HG03354 (cell line): ENCODE results near the gene ADARB2.
A peak's percentile ranks its signal among the peaks of the same experiment; 100 is the strongest.
"Not testable (repeated sequence)": the region's sequence is repeated elsewhere in the genome, so short reads cannot be mapped to it uniquely, and the experiment has no call there.

ENCODE experiments used
- ATAC-seq: cut with Tn5 transposase; IDR thresholded peaks from one replicate; pipeline ENCODE4 v1.9.1; 2021; ENCODE audit warnings: mild to moderate bottlenecking; ENCODE audit not compliant: unreplicated experiment, poor library complexity, severe bottlenecking

ADARB2 gene

DNA sequence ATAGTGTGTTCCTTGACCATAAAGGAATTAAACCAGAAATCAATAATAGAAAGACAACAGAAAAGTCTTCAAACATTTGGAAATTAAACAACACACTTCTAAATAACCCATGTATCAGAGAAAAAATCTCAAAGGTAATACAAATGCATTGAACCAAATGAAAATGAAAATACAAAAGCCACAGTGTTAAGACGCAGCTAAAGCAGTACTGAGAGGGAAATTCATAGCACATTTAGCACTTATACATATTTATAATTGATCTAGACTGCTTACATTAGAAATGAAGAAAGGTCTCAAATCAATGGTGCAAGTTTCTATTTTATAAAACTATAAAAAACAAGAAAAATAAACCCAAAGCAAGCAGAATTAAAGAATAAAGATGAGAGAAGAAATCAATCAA is 306.1 kb downstream of the ADARB2 start:
- ATAC-seq = no peak

DNA sequence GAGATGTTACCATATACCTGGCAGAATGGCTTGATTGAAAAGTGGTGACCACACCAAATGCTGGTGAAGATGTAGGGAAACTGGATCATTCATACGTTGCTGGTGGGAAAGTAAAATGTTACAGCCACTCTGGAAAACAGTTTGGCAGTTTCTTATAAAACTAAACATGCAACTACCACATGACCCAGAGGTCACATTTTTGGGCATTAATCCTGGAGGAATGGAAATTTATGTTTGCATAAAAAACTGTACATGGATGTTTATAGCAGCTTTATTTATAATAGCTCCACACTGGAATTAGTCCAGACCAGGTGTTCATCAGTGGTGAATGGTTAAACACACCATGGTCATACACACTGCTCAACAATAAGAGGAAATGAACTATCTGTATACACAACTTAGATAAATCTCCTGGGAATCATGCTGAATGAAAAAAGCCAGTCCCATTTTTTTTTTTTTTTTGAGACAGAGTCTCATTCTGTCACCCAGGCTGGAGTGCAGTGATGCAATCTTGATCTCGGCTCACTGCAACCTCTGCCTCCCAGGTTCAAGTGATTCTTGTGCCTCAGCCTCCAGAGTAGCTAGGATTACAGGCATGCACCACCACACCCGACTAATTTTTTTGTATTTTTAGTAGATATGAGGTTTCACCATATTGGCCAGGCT is 309.7 kb downstream of the ADARB2 start:
- not testable (repeated sequence) for ATAC-seq

DNA sequence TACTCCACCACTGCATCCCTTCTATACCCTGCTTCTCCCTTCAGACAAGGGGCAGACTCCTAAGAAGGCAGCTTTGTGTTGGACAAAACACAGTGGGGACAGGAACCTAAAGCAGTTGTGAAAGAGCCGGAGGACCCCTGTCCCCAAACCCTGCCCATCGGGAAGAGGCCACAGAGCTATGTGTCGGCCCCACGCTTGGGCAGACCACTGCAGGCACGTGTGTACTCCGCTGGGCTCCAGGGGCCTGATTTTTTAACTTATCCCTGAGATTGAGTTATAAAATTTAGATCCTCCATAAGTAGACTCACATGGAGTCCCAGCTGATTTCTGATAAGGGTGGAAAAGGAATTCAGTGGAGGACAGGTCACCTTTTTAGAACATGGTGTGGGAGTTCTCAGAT is 310.5 kb downstream of the ADARB2 start:
- no peak for ATAC-seq

DNA sequence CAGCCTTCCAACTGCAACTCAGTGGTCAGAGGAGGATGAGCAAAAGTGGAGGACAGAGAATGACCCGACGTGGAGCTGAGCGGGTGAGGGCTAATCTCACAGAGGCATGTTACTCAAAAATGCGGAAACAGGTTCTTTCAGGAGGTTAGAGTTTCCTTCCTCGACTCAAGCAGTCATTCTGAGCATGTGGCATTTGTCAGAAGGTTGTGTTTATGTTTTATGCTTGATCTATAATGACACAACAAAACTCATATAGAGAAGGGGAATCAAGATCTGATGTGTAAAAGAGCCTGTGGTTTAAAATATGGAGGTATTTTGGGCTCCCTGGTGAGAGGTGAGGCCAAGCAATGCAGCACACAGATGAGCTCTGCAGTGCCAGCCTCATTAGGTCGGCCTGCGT is 311.4 kb downstream of the ADARB2 start:
- peak; percentile 60 for ATAC-seq

DNA sequence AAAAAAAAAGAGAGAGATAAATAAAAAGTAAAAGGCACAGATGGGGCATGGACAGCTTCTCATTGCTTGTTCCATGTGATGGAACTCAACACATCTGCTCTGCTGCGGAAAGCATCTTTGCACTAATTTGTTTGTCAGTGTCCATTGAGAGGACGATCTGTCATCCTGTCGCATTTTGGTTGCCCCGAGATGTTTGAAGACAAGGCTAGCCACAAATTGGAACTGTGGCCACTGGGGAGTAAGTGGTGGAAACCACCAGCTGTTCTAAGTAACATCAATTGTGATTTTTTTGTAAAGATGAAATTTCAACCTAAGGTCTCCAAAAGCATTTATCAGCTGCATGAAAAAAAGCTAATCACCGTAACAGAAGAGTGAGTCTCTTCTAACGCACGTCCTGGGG is 312.7 kb downstream of the ADARB2 start:
- no peak for ATAC-seq

DNA sequence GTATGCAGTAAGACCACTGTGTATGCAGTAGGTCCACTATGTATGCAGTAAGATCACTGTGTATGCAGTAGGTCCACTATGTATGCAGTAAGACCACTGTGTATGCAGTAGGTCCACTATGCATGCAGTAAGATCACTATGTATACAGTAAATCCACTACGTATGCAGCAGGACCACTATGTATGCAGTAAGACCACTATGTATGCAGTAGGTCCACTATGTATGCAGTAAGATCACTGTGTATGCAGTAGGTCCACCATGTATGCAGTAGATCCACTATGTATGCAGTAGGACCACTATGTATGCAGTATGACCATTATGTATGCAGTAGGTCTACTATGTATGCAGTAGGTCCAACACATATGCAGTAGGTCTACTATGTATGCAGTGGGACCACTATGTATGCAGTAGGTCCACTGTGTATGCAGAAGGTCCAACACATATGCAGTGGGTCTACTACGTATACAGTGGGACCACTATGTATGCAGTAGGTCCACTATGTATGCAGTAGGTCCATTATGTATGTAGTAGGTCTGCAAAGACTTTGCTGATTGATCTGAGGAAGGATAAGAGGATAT is 313.6 kb downstream of the ADARB2 start:
- ATAC-seq = no peak

DNA sequence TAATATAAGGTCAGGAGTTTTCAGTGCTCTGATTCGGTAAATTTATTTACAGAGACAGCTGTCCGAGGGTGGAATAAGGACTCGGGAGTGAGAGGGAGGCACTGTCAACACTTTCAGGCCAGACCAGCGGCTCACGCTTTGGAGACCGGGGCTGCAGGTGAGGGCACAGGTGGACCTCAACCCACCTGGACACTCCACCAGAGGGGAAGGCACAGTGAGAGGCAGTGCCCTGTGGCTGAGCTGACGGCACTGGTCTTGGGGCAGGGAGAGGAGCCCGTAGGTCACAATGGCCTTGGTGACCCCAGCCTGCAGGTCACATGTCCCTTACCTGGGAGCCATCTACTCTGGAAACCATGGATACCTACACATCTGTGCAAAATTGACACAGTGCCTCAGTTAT is 315.1 kb downstream of the ADARB2 start:
- no peak for ATAC-seq

DNA sequence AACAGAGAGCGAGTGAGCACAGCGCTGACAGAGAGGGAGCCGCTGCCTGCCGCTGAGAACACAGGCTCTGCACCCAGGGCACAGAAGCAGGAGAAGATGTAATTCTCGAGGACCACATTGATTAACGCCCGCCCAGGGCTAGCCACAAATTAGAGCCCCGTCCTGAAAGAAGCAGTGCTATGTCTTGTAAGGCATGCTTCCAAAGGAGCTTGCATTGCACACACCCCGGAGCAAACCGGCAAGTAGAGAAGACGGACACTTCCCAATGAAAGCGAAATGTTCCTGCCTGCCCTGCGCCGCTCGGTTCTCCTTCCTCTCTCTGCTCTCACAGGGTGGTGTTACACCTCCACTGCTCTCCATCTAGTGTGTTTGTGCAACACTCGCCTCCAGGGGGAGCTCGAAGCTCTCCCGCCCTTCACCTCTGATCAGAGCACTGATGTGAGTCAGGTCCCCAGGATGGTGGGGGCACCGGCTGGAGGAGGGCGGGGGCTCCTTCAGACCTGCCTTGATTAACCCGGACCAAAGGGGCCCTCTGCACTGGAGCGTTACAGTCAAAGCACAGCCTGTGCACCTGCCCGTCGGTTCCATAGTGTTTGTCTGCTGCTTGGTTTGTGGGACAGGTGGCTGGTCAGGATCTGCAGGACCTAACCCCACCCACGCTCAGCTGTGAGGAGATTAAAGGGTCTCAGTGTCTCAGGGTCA is 316.5 kb downstream of the ADARB2 start:
- peak; percentile 93 for ATAC-seq

DNA sequence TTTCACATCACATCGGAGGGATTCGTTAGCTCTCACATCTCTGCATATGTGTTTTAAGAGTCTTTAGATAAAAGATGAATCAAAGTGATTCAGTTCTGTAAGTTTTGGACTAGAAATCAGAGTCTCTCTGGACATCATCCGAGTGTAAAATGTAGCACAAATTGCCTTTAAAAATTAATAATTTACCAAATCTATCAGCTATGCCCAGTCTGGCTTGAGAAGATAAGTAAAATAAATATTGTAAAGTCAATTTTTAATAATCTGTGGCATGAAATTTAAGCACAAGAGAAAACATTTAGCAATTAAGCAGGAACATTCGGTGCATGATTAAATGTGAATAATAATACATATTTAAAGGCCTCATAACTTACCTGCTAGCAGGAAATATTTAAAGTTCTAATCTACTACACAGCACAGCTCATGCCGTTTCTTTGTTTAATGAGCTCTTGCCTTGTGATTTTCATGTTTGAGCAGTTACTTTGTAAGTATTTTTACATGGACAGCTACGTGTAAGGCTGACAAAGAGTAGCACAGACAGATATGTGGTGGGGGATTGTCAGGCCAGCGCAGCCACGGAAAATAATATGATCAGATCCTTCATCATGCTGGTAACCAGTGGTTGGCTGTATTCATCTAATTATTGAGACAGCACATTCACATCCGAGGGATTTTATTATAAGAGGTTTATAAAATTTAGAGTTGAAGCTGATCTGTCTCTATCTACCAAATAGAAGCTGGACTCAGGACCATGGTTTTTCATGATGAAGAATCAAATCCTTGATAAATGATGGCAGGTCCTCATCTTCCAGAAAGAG is 317.3 kb downstream of the ADARB2 start:
- no peak for ATAC-seq

DNA sequence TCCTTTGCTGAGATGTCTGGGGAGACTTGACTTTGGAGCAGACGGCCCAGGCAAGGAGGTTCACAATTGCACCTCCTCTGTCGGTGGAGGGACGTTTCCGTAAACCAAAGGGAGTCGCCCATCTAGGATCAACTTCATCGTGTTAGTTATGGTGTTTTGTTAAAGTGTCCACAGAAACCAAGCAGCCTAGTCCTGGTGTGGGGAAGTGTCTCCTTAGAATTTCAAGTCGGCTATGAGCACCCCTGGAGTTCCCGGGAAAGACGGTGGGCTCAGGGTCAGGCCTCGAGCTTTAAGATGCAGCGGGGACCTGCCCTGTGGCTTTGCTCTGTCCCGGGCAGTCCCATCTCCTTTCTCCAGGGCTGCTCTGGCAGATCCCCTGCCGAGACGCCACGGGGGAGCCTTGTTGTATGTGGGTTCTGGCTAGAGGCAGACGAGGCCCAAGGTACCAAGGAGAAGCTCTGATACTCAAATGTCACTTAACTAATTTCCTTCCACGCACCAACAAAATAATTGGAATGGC is 319.2 kb downstream of the ADARB2 start:
- ATAC-seq = no peak

DNA sequence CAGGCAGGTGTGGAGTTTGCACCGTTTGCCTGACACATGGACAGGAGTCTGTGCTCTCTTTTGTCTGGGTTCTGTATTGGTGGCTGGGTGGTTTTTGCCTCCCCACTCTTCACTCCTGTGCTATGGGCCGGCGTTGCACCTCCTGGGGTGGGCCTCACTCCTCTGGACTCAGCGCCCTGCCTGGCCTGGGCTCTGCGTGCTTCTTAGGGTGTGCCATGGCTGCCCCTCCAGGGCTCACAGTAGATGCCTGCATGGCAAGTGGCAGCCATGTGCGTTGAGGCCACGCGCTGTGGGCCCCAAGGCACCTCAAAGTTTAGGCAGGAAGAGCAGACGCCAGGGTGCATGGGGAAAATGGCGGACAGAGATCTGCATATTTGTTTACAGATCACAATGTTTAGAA is 319.8 kb downstream of the ADARB2 start:
- no peak for ATAC-seq

DNA sequence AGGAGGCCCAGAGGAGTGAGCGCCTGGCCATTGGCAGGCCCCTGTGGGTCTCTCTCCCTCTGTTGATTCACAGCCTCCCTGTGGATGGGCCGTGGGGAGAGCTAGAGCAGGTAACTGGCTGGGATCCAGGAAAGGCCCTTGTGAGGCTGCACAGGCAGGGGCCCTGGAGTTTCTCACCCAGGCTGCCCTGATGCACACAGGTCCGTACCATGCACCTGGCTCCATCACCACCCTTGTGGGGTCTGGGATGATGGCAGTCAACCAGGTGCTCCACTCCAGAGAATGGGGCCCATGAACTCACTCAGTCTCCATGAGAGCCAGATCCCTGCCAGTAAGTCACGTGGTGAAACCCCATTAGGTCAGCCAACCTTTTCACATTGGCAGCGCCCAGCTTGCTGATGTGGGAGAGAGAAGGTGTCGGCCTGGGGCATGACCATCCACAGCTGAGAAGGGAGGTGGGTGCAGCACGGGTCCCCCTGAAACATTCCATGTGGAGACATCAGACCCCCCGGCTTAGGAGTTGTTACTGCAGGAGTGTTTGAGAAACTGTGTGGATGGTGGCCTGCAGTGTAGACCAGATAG is 320.8 kb downstream of the ADARB2 start:
- ATAC-seq = no peak

DNA sequence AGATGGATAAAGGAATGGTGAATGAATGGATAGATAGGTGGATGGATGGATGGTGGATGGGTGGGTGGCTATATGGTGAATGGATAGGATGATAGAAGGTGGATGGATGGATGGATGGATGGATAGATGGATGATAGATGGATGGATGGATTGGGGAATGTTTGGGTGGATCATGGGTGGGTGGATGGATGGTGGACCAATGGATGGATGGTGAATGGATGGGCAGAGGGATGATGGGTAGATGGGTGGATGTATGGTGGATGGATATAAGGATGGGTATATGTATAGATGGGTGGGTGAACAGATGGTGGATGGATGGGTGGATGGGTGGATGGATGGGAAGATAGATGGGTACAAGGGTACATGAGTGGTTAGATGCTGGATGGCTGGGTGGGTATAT is 322.4 kb downstream of the ADARB2 start:
- ATAC-seq = no peak

DNA sequence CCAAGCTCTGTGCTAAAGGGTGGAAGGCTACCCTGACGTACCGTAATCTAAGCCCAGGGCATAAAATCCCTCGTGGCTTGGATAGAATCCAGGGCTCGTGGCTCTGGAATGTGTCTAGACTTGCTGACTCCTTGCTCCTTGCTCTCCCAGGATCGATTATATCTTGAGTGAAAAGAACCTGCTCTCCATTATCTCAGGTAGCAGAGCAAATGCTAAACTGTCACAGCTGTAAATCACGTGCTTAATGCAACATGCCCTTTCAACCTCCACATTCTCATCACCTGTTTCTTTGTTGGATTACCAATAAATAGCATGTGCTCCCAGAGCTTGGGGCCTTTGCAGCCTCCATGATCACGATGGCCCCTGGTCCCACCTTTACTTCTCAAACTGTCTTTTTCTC is 323.0 kb downstream of the ADARB2 start:
- not testable (repeated sequence) for ATAC-seq

DNA sequence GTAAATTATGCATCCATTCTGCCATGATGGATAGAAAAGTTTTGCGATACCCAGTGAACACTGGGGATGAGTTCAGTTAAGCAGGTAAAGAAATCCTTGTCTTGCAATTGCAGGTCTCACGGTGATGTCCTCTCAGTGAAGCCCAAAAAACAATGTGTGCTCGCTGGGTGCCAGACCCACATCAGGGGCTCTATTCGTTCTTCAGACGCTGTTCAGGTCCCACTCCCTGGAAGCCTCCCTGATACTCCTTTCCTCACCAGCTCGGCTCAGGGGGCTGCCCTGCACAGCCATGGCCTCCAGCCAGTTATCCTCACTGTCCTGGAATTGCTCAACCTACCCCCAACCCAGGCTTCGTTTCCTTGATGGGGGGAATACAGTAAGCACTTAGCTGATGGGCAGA is 323.5 kb downstream of the ADARB2 start:
- no peak for ATAC-seq

DNA sequence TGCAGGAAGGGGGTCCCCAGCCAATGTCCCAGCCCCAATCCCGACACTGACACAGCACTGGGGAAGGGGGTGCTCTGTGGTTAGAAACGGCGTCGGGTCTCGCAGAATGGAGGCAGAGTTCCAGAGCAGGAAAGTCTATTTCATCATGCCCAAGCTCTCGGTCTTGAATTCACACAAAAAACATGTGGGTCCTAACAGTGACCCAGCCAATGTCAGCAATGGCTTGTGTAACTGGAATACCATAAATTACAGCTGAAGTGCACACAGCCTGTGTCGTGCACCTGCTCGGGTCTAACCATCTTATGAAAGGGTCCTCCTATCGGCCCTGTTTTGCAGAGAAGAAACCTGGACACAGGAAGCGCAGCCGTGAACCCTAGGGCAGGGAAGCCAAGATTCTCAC is 324.1 kb downstream of the ADARB2 start:
- ATAC-seq = no peak

DNA sequence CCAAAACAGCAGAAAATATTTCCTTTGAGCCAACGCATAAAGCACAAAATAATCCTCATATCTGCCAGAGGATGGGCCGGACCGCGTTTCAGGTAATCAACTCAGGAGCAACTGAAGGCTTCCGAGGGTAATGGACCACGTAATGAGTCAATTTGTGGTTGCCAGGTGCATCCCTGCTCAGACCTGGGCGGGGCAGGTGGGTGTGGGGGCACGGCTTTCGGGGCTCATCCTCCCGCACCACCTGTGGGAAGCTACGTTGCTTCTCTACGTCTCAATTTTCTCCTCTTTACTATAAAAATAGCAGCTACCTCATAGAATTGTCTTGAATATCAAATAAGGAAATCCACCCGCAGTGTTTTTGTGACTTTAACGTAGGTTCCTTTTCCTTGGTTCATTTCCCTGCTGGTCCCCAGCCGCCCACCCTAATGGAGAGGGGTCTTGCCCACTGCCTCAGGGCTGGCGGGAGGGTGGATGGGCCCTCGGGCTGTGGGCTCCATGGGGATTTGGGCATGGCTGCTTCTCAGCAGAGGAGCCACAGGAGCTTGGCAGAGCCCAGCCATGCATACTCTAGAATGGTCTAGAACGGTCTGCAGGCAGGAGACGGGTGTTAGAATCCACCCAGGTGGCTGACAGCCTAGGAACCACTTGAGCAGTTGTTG is 324.7 kb downstream of the ADARB2 start:
- ATAC-seq = no peak

DNA sequence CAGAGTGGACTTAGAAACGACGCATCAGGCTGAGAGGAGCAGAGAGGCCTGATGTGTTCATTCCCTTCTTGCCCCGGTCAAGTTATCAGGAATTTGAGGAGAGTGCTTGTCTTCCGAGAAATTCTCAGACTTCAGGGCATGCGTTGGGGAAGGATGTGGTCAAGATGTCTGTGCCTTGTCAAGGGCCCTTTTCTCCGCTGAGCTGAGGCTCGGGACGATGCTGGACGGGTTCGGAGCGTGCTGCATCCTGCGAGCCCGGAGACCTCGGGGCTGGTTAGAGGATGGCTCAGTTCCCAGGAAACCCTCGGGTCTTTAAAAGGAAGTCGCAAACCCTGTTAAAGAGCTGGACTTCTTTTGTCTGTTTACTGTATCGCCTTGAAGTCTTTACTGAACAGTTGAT is 325.4 kb downstream of the ADARB2 start:
- no peak for ATAC-seq

DNA sequence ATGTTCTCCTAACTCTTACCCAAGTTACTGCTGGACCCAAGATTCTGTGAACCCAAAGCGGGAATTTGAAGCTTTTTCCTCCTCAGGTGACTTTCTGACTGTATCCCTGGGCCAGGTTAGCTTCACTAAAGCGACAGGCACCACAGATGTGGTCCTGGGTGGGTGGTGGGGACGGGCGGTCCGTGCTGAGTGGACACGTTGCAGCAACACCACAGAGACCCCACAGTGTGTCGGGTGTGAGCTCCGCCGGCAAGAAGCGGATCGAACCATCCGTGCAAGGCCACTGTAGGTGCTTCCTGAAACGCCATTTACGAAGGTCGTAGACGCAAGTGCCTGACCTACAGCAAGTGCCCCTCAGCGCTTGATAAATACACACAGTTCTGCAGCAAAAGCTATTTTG is 325.9 kb downstream of the ADARB2 start:
- ATAC-seq = no peak
